Measurements from ENCODE around the gene DTX1.

DNA sequence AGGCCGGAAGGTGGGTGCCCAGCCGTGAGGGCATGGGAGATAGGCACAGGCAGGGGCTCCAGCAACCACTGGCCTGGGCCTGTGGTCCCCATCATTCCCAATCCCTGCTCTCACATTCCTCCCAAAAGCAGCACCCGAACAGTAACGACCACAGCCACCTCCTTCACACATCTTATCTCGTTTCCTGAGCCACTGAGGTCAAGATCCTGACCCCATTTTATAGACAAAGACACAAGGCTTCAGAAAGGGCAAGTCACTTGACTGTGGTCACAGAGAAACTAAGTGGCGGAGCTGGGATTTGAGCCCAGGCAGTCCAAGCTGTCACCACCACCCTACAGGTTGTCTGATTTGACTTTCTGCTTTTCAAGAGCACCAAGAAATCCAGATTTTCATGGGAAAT lies 38.9 kb downstream of the DTX1 start:
- TF ChIP-seq, protein P1, sequence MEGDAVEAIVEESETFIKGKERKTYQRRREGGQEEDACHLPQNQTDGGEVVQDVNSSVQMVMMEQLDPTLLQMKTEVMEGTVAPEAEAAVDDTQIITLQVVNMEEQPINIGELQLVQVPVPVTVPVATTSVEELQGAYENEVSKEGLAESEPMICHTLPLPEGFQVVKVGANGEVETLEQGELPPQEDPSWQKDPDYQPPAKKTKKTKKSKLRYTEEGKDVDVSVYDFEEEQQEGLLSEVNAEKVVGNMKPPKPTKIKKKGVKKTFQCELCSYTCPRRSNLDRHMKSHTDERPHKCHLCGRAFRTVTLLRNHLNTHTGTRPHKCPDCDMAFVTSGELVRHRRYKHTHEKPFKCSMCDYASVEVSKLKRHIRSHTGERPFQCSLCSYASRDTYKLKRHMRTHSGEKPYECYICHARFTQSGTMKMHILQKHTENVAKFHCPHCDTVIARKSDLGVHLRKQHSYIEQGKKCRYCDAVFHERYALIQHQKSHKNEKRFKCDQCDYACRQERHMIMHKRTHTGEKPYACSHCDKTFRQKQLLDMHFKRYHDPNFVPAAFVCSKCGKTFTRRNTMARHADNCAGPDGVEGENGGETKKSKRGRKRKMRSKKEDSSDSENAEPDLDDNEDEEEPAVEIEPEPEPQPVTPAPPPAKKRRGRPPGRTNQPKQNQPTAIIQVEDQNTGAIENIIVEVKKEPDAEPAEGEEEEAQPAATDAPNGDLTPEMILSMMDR (IDR thresholded peaks at IDR 0.05 in 4 of 5, conservative IDR thresholded peaks at IDR 0.05 in 1 of 5): no peak
- TF ChIP-seq POLR2A (IDR thresholded peaks at IDR 0.05): no peak
